ENCODE results near the gene ANKRD37.
"Not testable (repeated sequence)": the region's sequence is repeated elsewhere in the genome, so short reads cannot be mapped to it uniquely, and the experiment has no call there.

The ANKRD37 gene

DNA sequence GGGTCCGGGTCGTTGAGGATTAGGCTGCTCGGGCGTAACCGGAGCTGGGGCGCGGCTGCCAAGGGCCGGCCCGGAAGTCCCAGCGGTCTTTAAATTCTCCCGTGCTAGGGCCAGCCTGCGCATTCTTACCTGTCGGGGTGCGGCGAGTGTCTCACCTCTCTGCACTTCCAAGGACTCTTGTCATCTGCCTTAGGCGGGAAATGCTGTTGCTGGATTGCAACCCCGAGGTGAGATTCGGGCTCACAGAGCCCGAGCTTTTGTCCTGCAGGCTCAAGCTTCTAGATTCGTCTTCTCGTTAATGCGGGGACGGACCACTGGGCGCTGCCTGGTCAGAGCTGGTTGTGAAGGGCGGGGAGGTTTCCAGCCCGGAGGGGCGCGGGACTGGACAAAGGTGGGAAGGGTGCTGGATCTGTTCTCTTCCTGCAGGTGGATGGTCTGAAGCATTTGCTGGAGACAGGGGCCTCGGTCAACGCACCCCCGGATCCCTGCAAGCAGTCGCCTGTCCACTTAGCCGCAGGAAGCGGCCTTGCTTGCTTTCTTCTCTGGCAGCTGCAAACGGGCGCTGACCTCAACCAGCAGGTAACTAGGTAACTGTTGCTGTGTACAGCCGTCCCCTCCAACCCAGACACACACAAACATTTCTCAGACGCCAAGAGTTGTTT lies at the start of gene ANKRD37:
ANKRD37 (plus strand) TSS at position 118 of the 662 bp plus-strand sequence; CDS start at position 201, 83 bp downstream.
- DNase-seq (ENCODE audit: low spot score), result peak; percentile 42

DNA sequence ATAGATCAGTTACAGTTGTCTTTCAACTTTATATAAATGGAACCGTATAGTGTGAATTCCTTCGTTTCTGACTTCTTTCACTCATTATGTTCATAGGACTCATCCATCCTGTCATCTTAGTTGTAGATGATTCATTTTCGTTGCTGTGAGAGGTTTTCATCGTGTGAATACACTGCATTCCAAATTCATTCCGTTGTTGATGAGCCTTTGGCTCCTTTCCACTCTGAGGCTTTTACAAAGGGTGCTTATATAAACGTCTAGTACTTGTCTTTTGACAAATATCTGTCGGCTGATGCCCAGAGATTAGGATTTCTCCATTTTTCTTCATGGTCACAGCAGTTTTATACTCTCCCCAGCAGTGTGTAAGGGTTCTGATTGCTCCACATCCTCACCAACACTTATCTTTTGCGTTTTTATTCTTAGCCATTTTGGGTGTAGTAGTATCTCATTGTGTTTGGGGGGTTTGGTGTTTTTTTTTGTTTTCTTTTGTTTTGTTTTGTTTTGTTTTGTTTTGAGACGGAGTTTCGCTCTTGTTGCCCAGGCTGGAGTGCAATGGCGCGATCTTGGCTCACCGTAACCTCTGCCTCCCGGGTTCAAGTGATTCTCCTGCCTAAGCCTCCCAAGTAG lies 49.6 kb upstream of the ANKRD37 start:
- no peak for DNase-seq (ENCODE audit: low spot score)

DNA sequence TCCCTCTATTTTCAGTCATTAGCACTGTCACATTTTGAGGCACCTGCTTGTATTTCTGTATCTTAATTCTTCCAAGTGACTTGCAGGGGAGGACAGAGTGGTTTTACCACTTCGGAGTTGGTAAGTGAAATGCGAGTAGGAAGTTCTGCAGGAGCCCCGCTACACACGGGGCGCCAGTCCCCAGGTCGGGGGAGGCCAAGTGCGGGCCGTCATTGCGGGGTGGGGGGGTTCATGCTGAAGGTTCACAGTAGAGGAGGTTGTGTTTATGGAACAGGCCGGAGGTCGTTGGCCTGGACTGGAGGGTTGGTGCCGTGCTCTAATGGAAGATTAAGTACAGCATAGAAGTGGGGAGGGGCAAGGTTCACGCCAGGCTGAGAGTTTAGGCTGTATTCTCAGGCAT lies 45.0 kb upstream of the ANKRD37 start:
- no peak for DNase-seq (ENCODE audit: low spot score)

- no peak for DNase-seq (ENCODE audit: low spot score)
Measured at GRCh38 chr4:185352202-185352601, 44.4 kb upstream of the ANKRD37 start.

DNA sequence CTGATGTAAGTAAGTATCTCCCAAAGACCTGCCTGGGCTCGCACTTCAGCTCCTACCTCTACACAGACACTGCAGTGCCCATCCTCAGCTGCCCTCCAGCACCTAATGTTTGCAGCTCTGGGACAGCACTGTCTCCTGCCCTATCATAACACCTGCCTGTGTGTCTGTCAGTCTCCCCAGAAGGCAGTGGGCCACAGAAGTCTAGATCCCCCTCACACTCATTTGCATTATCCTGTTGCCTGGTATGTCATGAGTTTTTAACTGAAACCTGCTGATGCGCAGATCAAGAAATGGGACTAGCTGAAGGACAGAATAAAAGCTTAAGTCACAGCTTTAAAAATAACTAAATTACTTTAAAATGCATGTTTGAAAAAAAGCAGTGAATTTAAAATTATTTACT lies 43.9 kb upstream of the ANKRD37 start:
- DNase-seq (ENCODE audit: low spot score), result no peak

DNA sequence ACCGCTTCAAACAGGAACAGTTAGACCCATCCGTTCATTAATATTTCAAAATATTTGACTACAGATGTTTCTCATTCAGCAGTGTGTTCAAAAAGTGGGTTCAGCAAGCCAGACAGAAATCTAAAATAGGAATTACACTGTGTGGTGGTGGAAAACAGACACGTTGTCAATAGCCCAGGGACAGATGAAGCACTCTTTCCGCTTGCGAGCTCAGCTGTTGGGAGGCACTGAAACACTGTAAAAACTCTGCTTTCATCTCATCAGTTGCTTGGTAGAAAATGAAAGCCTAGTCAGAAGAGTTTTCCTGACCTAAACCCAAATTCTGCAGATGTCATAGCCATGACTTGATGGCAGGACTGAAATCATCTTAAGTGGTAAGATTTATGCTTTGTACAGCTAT lies 39.4 kb upstream of the ANKRD37 start:
- no peak for DNase-seq (ENCODE audit: low spot score)

DNA sequence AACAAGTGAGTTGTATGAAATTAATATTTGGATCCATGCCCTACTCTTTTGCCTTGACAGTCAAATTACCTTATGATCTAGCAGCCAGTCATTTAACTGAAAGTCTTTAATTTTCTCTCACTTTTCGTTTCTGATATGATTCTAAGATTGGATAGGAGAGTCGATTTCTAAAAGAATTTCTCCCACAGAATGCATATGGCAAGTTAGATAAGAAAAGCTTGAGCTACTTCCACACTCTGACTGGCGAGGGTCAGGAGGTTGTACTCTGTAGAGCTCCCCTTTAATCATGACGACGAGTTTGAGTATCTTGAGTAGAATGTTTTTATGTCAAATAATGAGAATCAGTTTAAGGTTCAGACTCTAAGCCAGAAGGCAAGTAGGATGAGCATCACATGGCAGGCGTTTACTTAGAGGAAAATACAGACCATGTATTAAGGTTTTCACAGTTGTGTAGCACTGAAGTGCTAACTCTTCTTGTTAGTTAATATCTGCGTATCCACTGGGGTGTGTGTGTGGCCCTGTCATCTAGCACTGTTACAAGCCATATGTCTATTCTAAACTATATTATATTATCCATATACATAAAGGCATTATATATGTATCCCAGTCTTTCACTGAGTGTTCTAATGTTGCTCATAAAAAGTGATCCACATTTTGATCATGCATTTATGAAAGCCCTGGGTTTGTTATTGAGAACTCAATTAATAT lies 38.8 kb upstream of the ANKRD37 start:
- DNase-seq (ENCODE audit: low spot score), result no peak

DNA sequence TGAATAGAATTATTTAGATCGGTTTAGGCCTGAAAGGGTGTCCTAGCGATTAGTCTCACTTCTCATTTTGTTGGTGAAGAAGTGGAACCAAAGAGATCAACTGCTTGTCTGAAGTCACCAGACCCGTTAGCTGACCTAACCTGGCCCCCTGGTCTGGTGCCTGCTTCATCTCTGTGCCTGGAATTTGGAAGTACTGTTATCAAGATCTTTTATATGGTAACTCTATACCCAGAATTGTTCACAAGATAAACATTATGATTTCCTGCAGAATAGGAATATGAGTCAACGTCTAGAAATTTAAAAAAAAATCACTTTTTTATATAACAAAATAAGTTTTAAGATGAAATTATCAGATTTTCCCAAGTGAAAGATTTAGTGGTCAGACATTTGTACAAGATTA lies 38.1 kb upstream of the ANKRD37 start:
- no peak for DNase-seq (ENCODE audit: low spot score)

DNA sequence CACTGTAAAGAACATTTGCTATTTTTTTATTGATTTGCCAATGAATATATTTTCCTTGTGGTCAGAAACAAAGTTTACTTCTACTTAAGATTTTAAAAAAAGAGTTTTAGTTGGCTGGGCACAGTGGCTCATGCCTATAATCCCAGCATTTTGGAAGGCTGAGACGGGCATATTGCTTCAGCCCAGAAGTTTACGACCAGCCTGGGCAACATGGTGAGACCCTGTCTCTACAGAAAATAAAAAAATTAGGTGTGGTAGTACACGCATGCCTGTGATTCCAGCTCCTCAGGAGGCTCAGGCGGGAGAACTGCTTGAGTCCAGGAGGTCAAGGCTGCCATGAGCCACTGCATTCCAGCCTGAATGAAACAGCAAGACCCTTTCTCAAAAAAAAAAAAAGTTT lies 37.7 kb upstream of the ANKRD37 start:
- no peak for DNase-seq (ENCODE audit: low spot score)

DNA sequence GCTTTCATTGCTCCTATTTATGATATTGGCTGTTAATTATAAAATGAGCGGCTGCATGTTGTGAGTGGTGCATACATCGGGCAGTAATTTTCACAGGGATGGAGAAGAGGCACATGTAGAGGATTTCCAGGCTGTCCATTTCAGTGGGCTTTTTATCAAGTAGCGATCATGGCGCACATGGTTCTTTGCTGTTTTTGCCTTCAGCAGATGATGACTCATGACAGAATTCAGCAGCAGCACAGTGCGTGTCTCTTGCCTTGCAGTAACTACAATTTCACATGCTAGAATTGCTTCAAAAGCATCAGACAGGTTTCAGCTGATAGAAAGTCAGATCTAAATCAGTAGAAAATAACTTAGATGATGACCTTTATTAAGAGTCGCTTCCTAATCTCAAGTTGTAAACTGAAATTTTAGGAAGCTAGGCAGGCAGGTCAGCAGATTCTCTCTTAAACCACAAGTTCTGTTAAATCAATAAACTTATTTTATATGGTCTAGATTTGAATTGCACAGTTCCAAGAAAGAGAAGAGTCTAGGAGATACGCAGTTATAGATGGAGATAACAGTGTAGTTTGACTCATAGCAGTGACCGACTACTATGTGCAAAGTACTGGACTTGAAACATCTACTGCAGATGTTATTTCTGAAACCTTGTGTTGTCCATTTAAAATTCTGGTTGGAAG lies 36.7 kb upstream of the ANKRD37 start:
- no peak for DNase-seq (ENCODE audit: low spot score)

GRCh38 chr4:185361872-185362271 lies 34.8 kb upstream of the ANKRD37 start:
- no peak for DNase-seq (ENCODE audit: low spot score)

GRCh38 chr4:185362570-185362969 lies 34.1 kb upstream of the ANKRD37 start:
- not testable (repeated sequence) for DNase-seq (ENCODE audit: low spot score)

DNA sequence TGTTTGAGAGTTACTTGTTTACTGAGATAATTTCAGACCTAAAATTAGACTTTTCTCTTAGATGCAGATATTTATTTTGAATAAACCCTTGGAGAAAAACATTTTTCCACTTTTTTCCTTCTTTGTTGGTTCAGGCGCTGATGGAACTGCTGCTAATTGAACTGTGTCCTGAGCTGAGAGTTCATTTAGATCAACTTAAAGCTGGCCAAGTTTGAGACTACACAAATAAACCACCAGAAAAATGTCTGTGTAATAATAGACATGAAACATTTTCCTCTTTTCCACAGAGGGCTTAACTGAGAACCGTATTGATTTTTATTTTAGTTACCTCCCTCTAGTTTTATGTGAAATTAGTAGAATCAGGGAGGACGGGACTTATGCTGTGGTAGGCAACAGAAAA lies 33.4 kb upstream of the ANKRD37 start:
- DNase-seq (ENCODE audit: low spot score), result no peak

DNA sequence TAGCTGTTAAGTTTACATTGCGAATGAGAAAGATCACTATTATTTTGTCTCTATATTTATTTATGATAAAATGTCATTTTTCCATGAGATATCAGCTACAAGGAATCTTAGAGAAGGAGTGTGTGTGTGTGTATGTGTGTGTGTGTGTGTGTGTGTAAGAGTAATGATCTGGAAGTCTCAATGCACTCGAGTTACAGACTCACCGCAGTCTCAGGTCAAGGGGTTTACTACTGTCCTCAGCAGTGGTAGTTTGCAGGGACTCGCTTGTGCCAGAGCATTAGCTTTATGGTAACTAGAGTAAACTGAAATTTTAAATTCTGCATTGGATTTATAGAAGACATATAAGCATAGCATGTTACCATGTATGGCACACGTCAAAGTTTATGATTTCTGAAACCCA lies 31.8 kb upstream of the ANKRD37 start:
- no peak for DNase-seq (ENCODE audit: low spot score)

- no peak for DNase-seq (ENCODE audit: low spot score)
Measured at GRCh38 chr4:185369731-185370130, 26.9 kb upstream of the ANKRD37 start.

GRCh38 chr4:185370268-185370949 lies 26.2 kb upstream of the ANKRD37 start:
- DNase-seq (ENCODE audit: low spot score), result no peak

GRCh38 chr4:185371702-185372101 lies 24.9 kb upstream of the ANKRD37 start:
- no peak for DNase-seq (ENCODE audit: low spot score)

- no peak for DNase-seq (ENCODE audit: low spot score)
Measured at GRCh38 chr4:185374027-185374426, 22.6 kb upstream of the ANKRD37 start.

DNA sequence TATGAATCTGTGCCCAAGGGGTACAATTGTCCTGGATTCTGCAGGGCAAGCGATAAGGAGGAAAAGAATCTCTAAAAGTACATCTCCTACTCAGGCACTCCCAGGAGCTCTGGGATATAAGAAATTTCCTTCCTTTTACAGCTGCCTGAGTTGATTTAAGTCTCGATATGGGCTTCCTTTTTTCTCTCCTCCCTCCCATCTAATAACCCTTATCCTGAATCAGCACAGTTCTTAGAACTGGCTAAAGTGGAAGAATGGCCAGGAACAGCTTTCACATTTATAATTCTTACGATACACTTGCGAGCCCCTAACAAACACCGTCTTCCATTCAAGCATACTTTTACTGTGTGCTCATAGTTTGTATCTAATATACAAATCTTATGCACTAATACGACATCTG lies 22.1 kb upstream of the ANKRD37 start:
- no peak for DNase-seq (ENCODE audit: low spot score)

- no peak for DNase-seq (ENCODE audit: low spot score)
Measured at GRCh38 chr4:185378264-185378663, 18.4 kb upstream of the ANKRD37 start.

DNA sequence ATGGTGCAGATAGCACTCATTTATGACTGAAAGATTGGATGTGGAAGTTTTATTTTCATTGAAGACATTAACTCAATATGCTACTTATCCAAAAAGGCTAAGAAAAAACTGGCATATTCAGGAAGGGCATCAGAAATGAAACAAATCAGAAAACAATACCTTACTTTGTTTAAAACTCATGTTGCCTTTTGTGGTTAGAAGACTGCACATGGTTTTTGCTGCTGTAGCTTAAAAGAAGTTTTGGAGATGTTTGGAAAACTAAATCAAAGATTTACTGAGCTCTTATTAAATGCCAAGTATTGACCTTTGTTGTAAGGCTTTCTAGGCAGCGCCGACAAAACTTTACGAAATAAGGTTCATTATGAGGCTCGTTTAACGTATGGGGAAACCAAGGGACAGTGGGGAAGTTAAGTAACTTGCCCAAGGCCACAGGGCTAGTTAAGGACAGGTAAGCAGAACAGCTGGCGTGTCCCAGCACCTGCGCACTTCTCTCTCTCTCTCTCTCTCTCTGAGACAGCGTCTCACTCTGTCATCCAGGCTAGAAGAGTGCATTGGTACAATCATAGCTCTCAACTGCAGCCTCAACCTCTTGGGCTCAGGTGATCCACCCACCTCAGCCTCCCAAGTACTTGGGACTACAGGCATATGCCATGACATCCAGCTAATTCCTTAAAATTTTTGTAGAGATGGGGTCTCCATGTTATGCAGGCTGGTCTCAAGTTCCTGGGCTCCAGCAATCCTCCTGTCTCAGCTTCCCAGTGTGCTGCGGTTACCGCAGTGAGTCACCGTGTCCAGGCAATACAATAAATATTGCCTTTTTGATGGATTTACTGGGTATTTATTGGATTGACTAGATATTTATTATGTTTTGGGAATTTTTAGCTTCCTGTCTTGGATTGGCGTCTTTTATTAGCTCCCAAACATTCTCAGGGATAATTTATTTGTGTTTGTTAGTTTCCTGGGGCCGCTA lies 17.0 kb upstream of the ANKRD37 start:
- no peak for DNase-seq (ENCODE audit: low spot score)
